Measurements from ENCODE around the gene ADAT3.

ADAT3 gene

GRCh38 chr19:1921326-1921725 is 16.1 kb downstream of the ADAT3 start:
- no peaks in the 10 kb centered on the region for H3K9me3 Mint-ChIP-seq
- no peak overlapping the region for H3K27ac Mint-ChIP-seq
- peaks cover 15% of the 10 kb centered on the region for H3K36me3 Mint-ChIP-seq
- ATAC-seq (ENCODE audit: low read depth) (no peak), DNase-seq (ENCODE audit: low spot score in 2 of 2) (no peak)
- H3K4me1 Mint-ChIP-seq = peaks cover 5% of the 10 kb centered on the region
- no peak overlapping the region for H3K4me3 Mint-ChIP-seq
- no peaks in the 10 kb centered on the region for H3K27me3 Mint-ChIP-seq

- DNase-seq (ENCODE audit: low spot score in 2 of 2) = no peak
- Mint-ChIP-seq H3K27me3 (no peaks in the 10 kb centered on the region), H3K27ac (no peak overlapping the region), H3K4me3 (no peak overlapping the region), H3K36me3 (peaks cover 15% of the 10 kb centered on the region), H3K4me1 (peaks cover 5% of the 10 kb centered on the region), H3K9me3 (no peaks in the 10 kb centered on the region)
- no peak for ATAC-seq (ENCODE audit: low read depth)
Observed at GRCh38 chr19:1921825-1922224, 16.6 kb downstream of the ADAT3 start.

GRCh38 chr19:1922803-1923202 is 17.6 kb downstream of the ADAT3 start:
- no peak for ATAC-seq (ENCODE audit: low read depth)
- H3K4me3 Mint-ChIP-seq = no peak overlapping the region
- no peaks in the 10 kb centered on the region for H3K27me3 Mint-ChIP-seq
- peaks cover 11% of the 10 kb centered on the region for H3K36me3 Mint-ChIP-seq
- no peaks in the 10 kb centered on the region for H3K9me3 Mint-ChIP-seq
- H3K27ac Mint-ChIP-seq = peak overlapping the region; percentile 38
- no peak for DNase-seq (ENCODE audit: low spot score in 2 of 2)
- peaks cover 5% of the 10 kb centered on the region for H3K4me1 Mint-ChIP-seq

GRCh38 chr19:1923319-1923718 is 18.1 kb downstream of the ADAT3 start:
- Mint-ChIP-seq H3K4me3 (peak overlapping the region; percentile 21), H3K27me3 (no peaks in the 10 kb centered on the region), H3K36me3 (peaks cover 9% of the 10 kb centered on the region), H3K4me1 (peaks cover 5% of the 10 kb centered on the region), H3K27ac (peak overlapping the region; percentile 38), H3K9me3 (no peaks in the 10 kb centered on the region)
- DNase-seq (ENCODE audit: low spot score in 2 of 2) (peak in 1 of 2 donors; percentile 48), ATAC-seq (ENCODE audit: low read depth) (peak; percentile 98)

GRCh38 chr19:1924320-1924961 is 19.2 kb downstream of the ADAT3 start:
- peaks cover 6% of the 10 kb centered on the region for H3K4me1 Mint-ChIP-seq
- H3K9me3 Mint-ChIP-seq = no peaks in the 10 kb centered on the region
- DNase-seq (ENCODE audit: low spot score in 2 of 2) (no peak), ATAC-seq (ENCODE audit: low read depth) (no peak)
- peaks cover 4% of the 10 kb centered on the region for H3K36me3 Mint-ChIP-seq
- no peak overlapping the region for H3K4me3 Mint-ChIP-seq
- H3K27me3 Mint-ChIP-seq = no peaks in the 10 kb centered on the region
- H3K27ac Mint-ChIP-seq = no peak overlapping the region

- Mint-ChIP-seq H3K9me3 (no peaks in the 10 kb centered on the region), H3K36me3 (peaks cover 2% of the 10 kb centered on the region), H3K4me1 (peaks cover 13% of the 10 kb centered on the region), H3K27ac (no peak overlapping the region), H3K4me3 (no peak overlapping the region), H3K27me3 (no peaks in the 10 kb centered on the region)
- no peak for ATAC-seq (ENCODE audit: low read depth)
- DNase-seq (ENCODE audit: low spot score in 2 of 2) = no peak
Observed at GRCh38 chr19:1925544-1925943, 20.3 kb downstream of the ADAT3 start.

GRCh38 chr19:1929021-1929742 is 24.0 kb downstream of the ADAT3 start:
- peaks cover 26% of the 10 kb centered on the region for H3K4me1 Mint-ChIP-seq
- peak overlapping the region; percentile 31 for H3K27ac Mint-ChIP-seq

GRCh38 chr19:1931445-1931844 is 26.2 kb downstream of the ADAT3 start:
- Mint-ChIP-seq H3K27ac (no peak overlapping the region), H3K9me3 (peaks cover 2% of the 10 kb centered on the region), H3K27me3 (no peaks in the 10 kb centered on the region), H3K4me3 (no peak overlapping the region), H3K4me1 (peaks cover 41% of the 10 kb centered on the region), H3K36me3 (peaks cover 5% of the 10 kb centered on the region)
- no peak for ATAC-seq (ENCODE audit: low read depth)
- no peak for DNase-seq (ENCODE audit: low spot score in 2 of 2)

More at GRCh38 chr19:1929021-1929742, 24.0 kb downstream of the ADAT3 start:
- ATAC-seq (ENCODE audit: low read depth) (peak; percentile 85), DNase-seq (ENCODE audit: low spot score in 2 of 2) (peak; percentile 89 to 94)
- no peaks in the 10 kb centered on the region for H3K9me3 Mint-ChIP-seq
- H3K27me3 Mint-ChIP-seq = no peaks in the 10 kb centered on the region
- peak overlapping the region; percentile 81 for H3K4me3 Mint-ChIP-seq
- no peaks in the 10 kb centered on the region for H3K36me3 Mint-ChIP-seq

GRCh38 chr19:1932395-1932794 is 27.2 kb downstream of the ADAT3 start:
- no peak for ATAC-seq (ENCODE audit: low read depth)
- H3K36me3 Mint-ChIP-seq = peaks cover 8% of the 10 kb centered on the region
- H3K27ac Mint-ChIP-seq = peak overlapping the region; percentile 86
- H3K27me3 Mint-ChIP-seq = no peaks in the 10 kb centered on the region
- no peak for DNase-seq (ENCODE audit: low spot score in 2 of 2)
- H3K4me3 Mint-ChIP-seq = no peak overlapping the region
- peaks cover 2% of the 10 kb centered on the region for H3K9me3 Mint-ChIP-seq
- peaks cover 44% of the 10 kb centered on the region for H3K4me1 Mint-ChIP-seq

GRCh38 chr19:1933244-1933643 is 28.0 kb downstream of the ADAT3 start:
- Mint-ChIP-seq H3K4me3 (peak overlapping the region; percentile 74), H3K4me1 (peaks cover 44% of the 10 kb centered on the region), H3K9me3 (peaks cover 2% of the 10 kb centered on the region), H3K27me3 (no peaks in the 10 kb centered on the region), H3K27ac (peak overlapping the region; percentile 94), H3K36me3 (peaks cover 8% of the 10 kb centered on the region)
- DNase-seq (ENCODE audit: low spot score in 2 of 2) = peak in 1 of 2 donors; percentile 38
- ATAC-seq (ENCODE audit: low read depth) = peak; percentile 68

GRCh38 chr19:1933942-1934341 is 28.7 kb downstream of the ADAT3 start:
- Mint-ChIP-seq H3K27me3 (no peaks in the 10 kb centered on the region), H3K4me1 (peaks cover 44% of the 10 kb centered on the region), H3K27ac (peak overlapping the region; percentile 5), H3K4me3 (peak overlapping the region; percentile 30), H3K9me3 (peaks cover 2% of the 10 kb centered on the region), H3K36me3 (peaks cover 8% of the 10 kb centered on the region)
- DNase-seq (ENCODE audit: low spot score in 2 of 2) (no peak), ATAC-seq (ENCODE audit: low read depth) (no peak)

- H3K27ac Mint-ChIP-seq = peak overlapping the region; percentile 65
- peaks cover 39% of the 10 kb centered on the region for H3K4me1 Mint-ChIP-seq
- peaks cover 8% of the 10 kb centered on the region for H3K36me3 Mint-ChIP-seq
- ATAC-seq (ENCODE audit: low read depth) = no peak
- peaks cover 2% of the 10 kb centered on the region for H3K9me3 Mint-ChIP-seq
- no peak overlapping the region for H3K4me3 Mint-ChIP-seq
- DNase-seq (ENCODE audit: low spot score in 2 of 2) = no peak
- H3K27me3 Mint-ChIP-seq = no peaks in the 10 kb centered on the region
Observed at GRCh38 chr19:1935484-1936208, 30.4 kb downstream of the ADAT3 start.

- ATAC-seq (ENCODE audit: low read depth) = no peak
- H3K27me3 Mint-ChIP-seq = no peaks in the 10 kb centered on the region
- peaks cover 2% of the 10 kb centered on the region for H3K9me3 Mint-ChIP-seq
- peaks cover 39% of the 10 kb centered on the region for H3K4me1 Mint-ChIP-seq
- H3K27ac Mint-ChIP-seq = peak overlapping the region; percentile 65
- H3K4me3 Mint-ChIP-seq = no peak overlapping the region
- H3K36me3 Mint-ChIP-seq = peaks cover 8% of the 10 kb centered on the region
- DNase-seq (ENCODE audit: low spot score in 2 of 2) = no peak
Observed at GRCh38 chr19:1936430-1936829, 31.2 kb downstream of the ADAT3 start.

- DNase-seq (ENCODE audit: low spot score in 2 of 2) (no peak), ATAC-seq (ENCODE audit: low read depth) (no peak)
- Mint-ChIP-seq H3K36me3 (peaks cover 8% of the 10 kb centered on the region), H3K4me1 (peaks cover 39% of the 10 kb centered on the region), H3K27ac (peak overlapping the region; percentile 65), H3K9me3 (peaks cover 2% of the 10 kb centered on the region), H3K4me3 (no peak overlapping the region), H3K27me3 (no peaks in the 10 kb centered on the region)
Observed at GRCh38 chr19:1936916-1937610, 31.9 kb downstream of the ADAT3 start.

Measured in memory B cell (primary cell).